NCI-H82 treated with DMSO at 0.1 percent for 48 hours (cell line): Measurements from ENCODE around the gene TOP2A.
A peak's percentile ranks its signal among the peaks of the same experiment; 100 is the strongest.

ENCODE experiments used
- DNase-seq: peaks from one replicate; lab custom pipeline; 2025; ENCODE audit not compliant: unreplicated experiment; lab: John Stamatoyannopoulos, UW

Gene TOP2A

DNA sequence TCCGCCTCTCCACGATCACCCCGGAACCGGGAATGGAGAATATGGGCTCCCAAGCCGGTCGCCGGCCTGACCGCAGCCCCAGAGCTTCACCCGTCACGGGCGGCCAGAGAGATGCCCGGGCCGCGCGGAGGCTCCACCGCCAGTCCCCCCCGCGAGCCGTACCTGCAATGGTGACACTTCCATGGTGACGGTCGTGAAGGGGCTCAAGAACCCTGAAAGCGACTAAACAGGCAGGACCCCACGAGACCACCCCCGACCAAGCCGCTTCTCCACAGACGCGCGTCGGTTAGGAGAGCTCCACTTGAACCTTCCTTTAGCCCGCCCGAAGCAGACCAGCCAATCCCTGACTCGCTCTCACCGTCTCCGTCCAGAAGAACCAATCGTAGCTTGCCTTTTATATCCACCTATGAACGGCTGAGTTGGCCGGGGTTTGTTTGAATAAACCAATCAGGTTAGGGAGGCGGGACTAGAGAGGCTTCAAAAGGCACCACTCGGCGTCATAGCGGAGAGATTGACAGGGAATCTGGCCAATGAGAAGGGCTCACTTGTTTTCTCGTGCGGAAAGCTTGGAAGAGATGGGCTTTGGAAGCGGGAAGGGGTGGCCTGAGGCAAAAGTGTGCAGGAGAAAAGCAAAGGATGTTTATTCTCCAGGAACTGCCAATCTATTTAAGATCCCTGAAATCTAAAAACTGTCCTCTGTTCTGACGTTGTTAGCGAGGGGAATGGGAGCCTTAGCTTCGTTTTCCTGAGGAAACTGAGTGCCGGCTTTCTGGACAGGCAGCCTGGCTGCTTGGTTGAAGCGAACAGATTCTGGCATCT is at the start of gene TOP2A:
TOP2A (minus strand) TSS at position 288 of the 819 bp plus-strand sequence; CDS start at position 183, 105 bp downstream.
- DNase-seq = peak; percentile 100

GRCh38 chr17:40467281-40467867 is 49.7 kb upstream of the TOP2A start:
- DNase-seq = no peak

DNA sequence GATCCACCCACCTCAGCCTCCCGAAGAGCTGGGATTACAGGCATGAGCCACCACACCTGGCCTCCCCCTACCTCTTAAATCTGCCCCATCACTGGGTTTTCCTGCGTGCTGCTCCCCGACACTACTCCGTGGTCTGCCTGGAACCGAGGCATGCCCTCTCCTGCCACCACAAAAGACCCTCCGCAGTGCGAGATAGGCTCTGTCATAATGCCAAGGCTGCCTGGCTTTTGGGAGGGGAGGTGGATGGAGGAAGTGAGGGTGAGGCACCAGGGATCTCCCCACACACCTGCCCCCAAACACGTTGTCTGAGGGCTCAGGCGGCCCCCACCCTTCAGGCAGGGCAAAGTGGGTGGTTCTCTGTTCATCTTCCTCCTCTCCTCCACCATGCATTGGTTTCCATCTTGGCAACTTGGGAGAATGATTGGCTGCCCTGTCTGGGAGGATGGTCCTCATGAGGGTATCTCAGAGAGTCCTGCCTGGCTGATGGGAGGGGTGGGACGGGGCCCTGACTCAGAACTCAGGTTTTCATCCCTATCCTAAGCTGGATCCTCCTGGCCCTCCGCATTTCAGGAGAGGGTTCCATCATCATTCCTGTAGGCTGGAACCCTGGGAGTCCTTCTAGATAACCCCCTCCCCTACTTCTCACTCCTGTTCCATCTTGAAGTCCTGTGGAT is 48.7 kb upstream of the TOP2A start:
- no peak for DNase-seq

DNA sequence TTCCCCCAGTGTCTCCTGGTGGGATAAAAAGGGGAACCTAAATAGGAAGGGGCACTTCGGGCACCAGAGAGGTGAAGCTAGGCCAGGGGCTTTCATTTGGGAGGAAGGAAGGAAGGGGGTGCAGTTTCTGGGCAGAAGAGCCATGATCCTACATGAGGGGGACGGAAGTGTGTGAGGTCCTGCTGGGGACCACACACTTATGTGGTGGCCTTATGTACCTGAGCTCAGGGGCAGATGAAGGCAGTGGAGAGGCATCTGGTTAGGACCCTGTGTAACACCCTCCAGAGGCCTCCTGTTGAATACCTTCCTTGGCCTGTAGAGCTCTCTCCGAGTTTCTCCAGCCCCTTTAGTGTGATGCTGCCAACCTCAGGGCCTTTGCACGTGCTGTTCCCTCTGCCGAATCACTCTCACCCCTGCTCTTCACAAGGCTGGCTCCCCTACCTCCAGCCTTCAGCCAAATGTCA is 46.7 kb upstream of the TOP2A start:
- DNase-seq = no peak

DNA sequence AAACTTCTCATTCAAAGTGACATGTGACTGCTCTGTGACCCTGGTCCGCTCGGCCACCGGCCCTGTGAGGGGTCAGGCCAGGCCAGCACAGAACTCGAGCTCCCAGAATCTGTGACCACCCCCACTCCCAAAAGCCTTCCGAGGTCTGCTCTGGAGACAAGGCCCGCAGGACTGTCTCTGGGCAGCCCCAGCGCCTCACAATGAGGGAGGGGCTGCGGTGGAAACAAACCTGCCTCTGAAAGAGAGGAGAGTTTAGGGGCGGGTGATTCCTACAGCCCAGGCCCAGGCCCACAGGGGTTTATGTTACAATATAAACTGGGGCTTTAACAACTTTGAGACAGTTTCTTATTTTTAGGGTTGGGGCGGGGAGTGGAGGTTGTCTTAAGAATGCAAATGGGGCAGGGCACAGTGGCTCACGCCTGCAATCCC is 45.4 kb upstream of the TOP2A start:
- DNase-seq = no peak

GRCh38 chr17:40462343-40463121 is 44.8 kb upstream of the TOP2A start:
- no peak for DNase-seq

- no peak for DNase-seq
These were observed 44.1 kb upstream of the TOP2A start for GRCh38 chr17:40461732-40462342.

GRCh38 chr17:40460968-40461731 is 43.5 kb upstream of the TOP2A start:
- no peak for DNase-seq

- DNase-seq = no peak
These were observed 42.9 kb upstream of the TOP2A start for GRCh38 chr17:40460604-40460967.

DNA sequence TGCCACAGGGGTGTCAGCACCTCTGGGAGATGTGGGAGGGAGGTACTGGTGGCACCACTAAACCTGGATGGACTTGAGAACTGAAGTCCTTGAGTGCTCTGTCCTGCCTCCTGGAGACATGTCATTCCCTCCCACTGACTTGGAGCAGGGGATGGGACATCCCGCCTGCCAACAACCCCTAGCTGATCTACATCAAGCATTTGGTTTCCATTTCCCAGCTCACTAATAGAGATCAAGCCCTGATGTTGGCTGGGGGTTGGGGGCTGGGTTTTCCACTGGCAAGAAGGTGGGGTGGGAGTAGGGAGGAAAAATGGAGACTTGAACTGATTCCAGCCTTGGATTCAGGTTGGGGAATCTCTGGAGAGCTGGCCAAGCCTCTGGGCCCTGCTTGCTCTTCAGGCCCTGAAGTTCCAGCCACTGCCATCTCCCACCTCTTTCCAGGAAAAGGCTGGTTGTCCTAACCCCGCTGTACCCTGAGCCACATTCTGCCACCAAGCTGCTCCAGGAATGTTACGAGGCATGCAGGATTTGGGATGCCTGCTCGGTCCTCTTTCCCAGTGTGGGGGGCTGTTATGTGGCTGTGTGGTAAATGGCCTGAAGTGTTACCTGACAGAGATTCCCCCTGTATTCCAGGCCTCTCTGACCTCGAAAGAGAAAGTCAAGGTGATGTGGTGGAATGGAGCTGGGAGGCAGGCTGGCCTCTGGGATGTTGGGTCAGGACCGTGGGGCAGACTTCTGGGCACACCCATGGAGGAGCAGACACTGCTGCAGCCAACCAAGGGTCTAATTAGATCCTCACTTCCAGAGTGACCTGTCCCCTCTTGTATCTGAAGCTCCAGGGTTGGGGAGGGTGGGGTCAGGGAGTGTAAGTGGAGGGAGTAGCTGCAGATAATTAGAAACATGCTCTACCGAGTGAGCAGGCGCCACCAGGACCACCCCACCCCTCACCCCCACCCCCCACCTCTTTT is 42.2 kb upstream of the TOP2A start:
- no peak for DNase-seq

DNA sequence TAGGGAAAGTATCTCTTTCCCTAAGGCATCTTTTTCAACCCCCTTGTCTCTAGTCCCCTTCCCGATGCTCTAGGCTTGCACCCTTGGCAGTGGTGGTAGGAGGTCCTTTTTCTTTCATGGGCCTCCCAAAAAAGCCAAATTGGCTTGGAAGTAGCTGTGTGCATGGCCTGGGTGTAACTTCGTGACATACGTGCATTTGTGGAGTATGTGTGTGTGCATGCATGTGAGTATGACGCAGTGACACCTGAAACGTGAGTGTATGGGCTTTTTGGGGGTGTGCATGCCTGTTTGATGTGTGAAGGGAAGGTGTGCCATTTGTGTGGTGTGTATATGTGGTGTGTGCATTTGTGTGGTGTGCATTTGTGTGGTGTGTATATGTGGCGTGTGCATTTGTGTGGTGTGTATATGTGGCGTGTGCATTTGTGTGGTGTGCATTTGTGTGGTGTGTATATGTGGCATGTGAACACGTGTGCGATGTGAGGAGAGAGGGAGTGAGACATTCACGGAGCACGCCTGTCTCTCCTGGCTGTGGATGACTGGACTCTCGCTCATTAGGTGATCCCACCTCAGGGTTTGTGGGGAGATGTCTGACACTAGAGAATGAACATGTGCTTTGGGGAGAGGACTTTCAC is 41.3 kb upstream of the TOP2A start:
- no peak for DNase-seq

DNA sequence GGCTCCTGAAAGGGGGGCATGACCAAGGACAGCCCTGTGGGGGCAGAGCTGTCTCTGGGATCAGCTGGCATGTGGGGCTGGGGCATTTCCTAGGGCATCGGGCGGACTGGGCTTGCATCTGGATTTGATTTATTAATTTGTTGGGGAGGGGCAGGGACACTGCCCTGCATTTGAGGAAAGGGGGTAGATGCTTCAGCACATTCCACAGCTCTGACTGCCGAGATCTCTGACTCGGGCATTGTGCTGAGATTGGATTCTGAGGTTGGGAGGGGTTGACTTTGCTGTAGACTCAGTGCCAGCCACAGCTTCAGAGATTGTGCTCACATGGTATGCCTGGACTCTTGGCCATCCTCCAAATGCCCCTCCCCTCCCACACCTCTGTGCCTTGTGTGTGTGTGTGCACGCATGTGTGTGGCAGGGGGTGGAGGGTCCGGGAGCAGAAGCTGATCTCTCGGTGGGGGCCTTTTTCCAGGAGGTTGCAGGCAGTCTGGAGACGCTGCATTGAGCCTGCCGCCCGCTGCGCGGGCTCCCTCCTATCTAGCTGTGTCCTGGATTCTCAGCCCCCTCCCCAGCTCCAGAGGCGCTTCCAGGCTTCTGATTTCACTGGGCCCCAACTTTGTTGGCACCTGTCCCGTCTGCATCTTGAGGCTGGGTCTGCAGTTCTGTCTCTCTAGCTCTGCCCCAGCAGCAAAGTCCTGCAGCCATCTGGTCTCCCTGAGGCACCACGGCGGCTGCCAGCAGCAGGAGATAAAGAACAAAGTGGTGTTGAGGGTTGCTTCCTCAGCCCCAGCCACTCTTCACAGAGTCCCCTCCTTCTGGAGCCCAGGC is 40.5 kb upstream of the TOP2A start:
- DNase-seq = no peak

DNA sequence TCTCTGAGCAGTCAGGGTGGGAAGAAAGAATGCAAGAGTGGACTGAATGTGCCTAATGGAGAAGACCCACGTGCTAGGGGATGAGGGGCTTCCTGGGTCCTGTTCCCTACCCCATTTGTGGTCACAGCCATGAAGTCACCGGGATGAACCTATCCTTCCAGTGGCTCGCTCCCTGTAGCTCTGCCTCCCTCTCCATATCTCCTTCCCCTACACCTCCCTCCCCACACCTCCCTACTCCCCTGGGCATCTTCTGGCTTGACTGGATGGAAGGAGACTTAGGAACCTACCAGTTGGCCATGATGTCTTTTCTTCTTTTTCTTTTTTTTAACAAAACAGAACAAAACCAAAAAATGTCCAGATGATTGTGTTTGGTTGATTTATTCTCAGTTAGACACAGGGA is 39.7 kb upstream of the TOP2A start:
- DNase-seq = no peak

GRCh38 chr17:40456396-40456951 is 38.8 kb upstream of the TOP2A start:
- DNase-seq = no peak

DNA sequence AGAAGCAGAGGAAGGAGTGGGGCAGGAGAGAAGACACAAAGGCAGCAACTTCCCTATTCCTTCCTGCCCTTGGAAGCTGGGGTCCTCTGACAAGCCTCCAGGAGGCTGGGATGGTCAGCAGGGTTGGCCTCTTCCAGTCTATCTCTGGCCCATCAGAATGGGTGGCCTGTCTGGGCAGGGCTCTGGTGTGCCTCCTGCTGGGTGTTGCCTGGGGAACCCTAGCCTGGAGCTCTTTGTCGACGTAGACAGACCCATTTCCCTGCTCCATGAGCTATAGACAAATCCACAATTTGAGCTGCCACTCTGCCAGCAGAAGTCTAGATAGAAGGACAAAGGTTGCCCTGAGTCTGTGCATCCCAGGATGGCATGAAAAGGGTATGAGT is 36.9 kb upstream of the TOP2A start:
- no peak for DNase-seq

DNA sequence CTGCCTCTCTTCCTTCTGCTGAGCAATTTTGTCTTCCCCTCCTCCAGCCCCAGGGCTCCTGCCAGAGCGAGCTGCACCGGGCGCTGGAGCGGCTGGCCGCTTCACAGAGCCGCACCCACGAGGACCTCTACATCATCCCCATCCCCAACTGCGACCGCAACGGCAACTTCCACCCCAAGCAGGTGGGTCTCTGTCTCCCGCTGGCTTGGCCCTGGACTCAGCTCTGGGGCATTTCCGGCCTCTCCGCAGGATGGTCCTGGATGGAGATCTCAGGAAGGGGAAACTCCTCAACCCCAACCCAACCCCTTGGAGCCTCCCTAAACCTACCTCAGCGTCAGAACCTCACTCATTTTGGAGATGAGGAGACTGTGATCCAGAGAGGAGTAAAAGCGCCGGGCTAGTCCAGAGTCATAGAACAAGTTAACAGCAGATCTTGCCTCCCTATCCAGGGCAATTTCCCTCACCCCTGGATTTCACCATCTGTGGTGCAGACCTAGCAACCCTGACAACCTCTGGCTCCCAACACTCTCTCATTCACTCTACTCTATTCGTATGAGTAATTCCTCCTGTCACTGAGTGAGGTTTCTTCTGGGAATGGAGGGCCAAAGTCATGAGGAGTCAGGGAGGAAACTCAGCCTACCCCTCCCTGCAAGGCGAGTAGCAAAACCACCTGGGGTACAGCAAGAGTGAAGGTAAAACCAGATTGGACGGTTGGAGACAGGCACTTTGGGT is 36.4 kb upstream of the TOP2A start:
- DNase-seq = no peak

- no peak for DNase-seq
These were observed 35.3 kb upstream of the TOP2A start for GRCh38 chr17:40452921-40453378.
